Heart right ventricle (tissue), 16 donors: Measurements from ENCODE around the gene TRAPPC10. TPM values are rescaled to one million over a fixed set of nuclear protein-coding genes. Genes with fewer than 3 reads are reported as not detected.

Experiments used
- ATAC-seq, 8 donors: fragments of 200-7000 bp; cut with Tn5 transposase; one replicate each; pipeline ENCODE4 v1.9.1; 2020; ENCODE audit warnings: mild to moderate bottlenecking in 8 of 8, moderate library complexity in 8 of 8, moderate number of reproducible peaks in 1 of 8
- DNase-seq, 2 donors: peaks; one replicate each; pipeline ENCODE4 v3.0.0-alpha.2; 2020
- H3K27ac ChIP-seq, 10 donors: fragments of 200-600 bp; sonication (generic) in 2 of 10; one replicate each; pipeline versions ENCODE4 v1.5.0 to v1.8.0; 2020 to 2022; ENCODE audit warnings: mild to moderate bottlenecking in 3 of 10
- H3K27me3 ChIP-seq, 7 donors: fragments of 200-600 bp; one replicate each; pipeline ENCODE4 v1.8.0; 2021 to 2022; ENCODE audit warnings: mild to moderate bottlenecking in 2 of 7
- H3K36me3 ChIP-seq, 9 donors: fragments of 200-600 bp; sonication (generic) in 1 of 9; one replicate each; pipeline versions ENCODE4 v1.5.0 to v1.8.0; 2020 to 2022; ENCODE audit warnings: mild to moderate bottlenecking in 2 of 9
- H3K4me1 ChIP-seq, 9 donors: fragments of 200-600 bp; sonication (generic) in 1 of 9; one replicate each; pipeline versions ENCODE4 v1.5.0 to v1.8.0; 2020 to 2022; ENCODE audit warnings: mild to moderate bottlenecking in 4 of 9
- H3K4me3 ChIP-seq, 10 donors: fragments of 200-600 bp; sonication (generic) in 2 of 10; one replicate each; pipeline versions ENCODE4 v1.5.0 to v1.8.0; 2020 to 2022; ENCODE audit warnings: mild to moderate bottlenecking in 7 of 10, moderate library complexity in 2 of 10
- H3K9me3 ChIP-seq, 11 donors: fragments of 200-600 bp in 10 of 11; sonication (generic) in 2 of 11; one replicate each; pipeline versions ENCODE4 v1.5.0 to v1.8.0; 2013 to 2022; ENCODE audit warnings: mild to moderate bottlenecking in 2 of 11, control low read depth in 1 of 11, moderate library complexity in 1 of 11
- WGBS, 2 donors: extraction: QIAGEN DNeasy Blood & Tissue Kit; methylation state at CpG; one replicate each; pipeline ENCODE4 v1.1.7; 2013; ENCODE audit warnings: inconsistent platforms in 1 of 2; 5-methylcytosine and 5-hydroxymethylcytosine counted together
- intact Hi-C, 10 donors: fragments of 100-400 bp; cut with DNase I; formaldehyde crosslinking; loops; one replicate each; pipeline versions ENCODE4 v1.11.1 to v1.14.2; 2022
- polyA plus RNA-seq, 2 donors: library from polyadenylated mRNA; stranded (reverse); fragments of 200-250 nt; gene quantifications; one replicate each; pipeline ENCODE4 v1.2.3, GENCODE V29; 2013
- total RNA-seq, 10 donors: library from RNA; stranded (reverse); fragmentation: NEBNext Ultra II Directional in 3 of 10; extraction: Animal tissue kit (Norgen Biotek cat#: 25700) in 3 of 10; gene quantifications; one replicate each; pipeline versions ENCODE4 v1.2.1 to v1.2.4, GENCODE V29; 2021 to 2023
- TF ChIP-seq, protein P1 (sequence below), 9 donors: fragments of 200-600 bp; sonication (generic) in 2 of 9; IDR thresholded peaks; one replicate each; pipeline versions ENCODE4 v1.5.0 to v1.8.0; 2021 to 2022; ENCODE audit warnings: antibody characterized with exemption in 9 of 9, mild to moderate bottlenecking in 5 of 9, moderate library complexity in 1 of 9
- donor health status: Arrhythmogenic right ventricular cardiomyopathy.
- donor health status: ischemic (EF 13 %, LVEDD 7.1; RV severe dilation, severe dysfunction).
- donor health status: healthy with polysubstance abuse.
- donor health status: DM: no; HTN: yes; CAD: no.
- donor health status: DM: no; HTN: no; CAD: no.
- donor health status: ischemic (EF 25% LVEDD 6.9; RV normal size, moderate dysfunction).
- donor health status: ischemic (EF 25% LVEDD 5.7; RV mildly dilated, moderate dysfunction).
- donor health status: healthy.
- donor health status: DM: yes; HTN: yes; CAD: no.
- donor health status: Ischemic cardiomyopathy.
- donor health status: ischemic (EF 35%, LVEDD 5.7; RV mildly dilated, moderate dysfunction).
- donor health status: nonischemic (EF 11% LVEDD 7.7; RV severe dilation, severe dysfunction).
- donor health status: DM: yes; HTN: yes; CAD: no.
- donor health status: PGD.
- donor health status: ischemic (EF 29% LVEDD 5.4; RV normal size, mild dysfunction).
- donor health status: nonischemic (EF 23%, LVEDD 6.1; RV moderate dilation, normal function).

TRAPPC10 gene
- total and polyA plus RNA-seq, 12 donors = 4.7 to 26.2 (median 19.4) TPM

DNA sequence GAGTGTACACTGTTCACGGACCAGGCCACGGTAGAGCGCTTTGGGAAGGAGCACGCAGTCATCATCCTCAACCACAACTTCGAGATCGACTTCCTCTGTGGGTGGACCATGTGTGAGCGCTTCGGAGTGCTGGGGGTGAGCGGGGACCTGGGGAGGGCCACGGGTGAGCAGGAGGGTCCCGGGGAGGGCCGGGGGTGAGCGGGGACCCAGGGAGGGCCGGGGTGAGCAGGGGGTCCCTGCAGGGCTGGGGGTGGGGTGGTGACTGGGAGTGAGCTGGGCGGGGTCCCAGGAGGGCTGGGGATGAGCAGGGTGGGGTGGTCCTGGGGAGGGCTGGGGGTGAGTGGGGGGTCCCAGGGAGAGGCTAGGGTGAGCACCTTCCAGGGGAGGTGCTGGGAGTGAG is 44.1 kb upstream of the TRAPPC10 start:
- H3K27me3 ChIP-seq = no peaks in the 10 kb centered on the region
- TF ChIP-seq, protein P1, sequence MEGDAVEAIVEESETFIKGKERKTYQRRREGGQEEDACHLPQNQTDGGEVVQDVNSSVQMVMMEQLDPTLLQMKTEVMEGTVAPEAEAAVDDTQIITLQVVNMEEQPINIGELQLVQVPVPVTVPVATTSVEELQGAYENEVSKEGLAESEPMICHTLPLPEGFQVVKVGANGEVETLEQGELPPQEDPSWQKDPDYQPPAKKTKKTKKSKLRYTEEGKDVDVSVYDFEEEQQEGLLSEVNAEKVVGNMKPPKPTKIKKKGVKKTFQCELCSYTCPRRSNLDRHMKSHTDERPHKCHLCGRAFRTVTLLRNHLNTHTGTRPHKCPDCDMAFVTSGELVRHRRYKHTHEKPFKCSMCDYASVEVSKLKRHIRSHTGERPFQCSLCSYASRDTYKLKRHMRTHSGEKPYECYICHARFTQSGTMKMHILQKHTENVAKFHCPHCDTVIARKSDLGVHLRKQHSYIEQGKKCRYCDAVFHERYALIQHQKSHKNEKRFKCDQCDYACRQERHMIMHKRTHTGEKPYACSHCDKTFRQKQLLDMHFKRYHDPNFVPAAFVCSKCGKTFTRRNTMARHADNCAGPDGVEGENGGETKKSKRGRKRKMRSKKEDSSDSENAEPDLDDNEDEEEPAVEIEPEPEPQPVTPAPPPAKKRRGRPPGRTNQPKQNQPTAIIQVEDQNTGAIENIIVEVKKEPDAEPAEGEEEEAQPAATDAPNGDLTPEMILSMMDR (IDR thresholded peaks at IDR 0.05) = no peak
- no peaks in the 10 kb centered on the region for H3K9me3 ChIP-seq
- peaks cover 0 to 82% (median 24%) of the 10 kb centered on the region in 9 donors for H3K36me3 ChIP-seq
- H3K4me3 ChIP-seq = no peak overlapping the region
- intact Hi-C loops = no loop called here
- DNase-seq = no peak
- no peak for ATAC-seq
- H3K27ac ChIP-seq = no peak overlapping the region
- WGBS, 2 donors = 92% methylated on average over 15 of the region's 15 CpGs
- H3K4me1 ChIP-seq = peaks cover 0 to 6% (median 0%) of the 10 kb centered on the region in 9 donors

DNA sequence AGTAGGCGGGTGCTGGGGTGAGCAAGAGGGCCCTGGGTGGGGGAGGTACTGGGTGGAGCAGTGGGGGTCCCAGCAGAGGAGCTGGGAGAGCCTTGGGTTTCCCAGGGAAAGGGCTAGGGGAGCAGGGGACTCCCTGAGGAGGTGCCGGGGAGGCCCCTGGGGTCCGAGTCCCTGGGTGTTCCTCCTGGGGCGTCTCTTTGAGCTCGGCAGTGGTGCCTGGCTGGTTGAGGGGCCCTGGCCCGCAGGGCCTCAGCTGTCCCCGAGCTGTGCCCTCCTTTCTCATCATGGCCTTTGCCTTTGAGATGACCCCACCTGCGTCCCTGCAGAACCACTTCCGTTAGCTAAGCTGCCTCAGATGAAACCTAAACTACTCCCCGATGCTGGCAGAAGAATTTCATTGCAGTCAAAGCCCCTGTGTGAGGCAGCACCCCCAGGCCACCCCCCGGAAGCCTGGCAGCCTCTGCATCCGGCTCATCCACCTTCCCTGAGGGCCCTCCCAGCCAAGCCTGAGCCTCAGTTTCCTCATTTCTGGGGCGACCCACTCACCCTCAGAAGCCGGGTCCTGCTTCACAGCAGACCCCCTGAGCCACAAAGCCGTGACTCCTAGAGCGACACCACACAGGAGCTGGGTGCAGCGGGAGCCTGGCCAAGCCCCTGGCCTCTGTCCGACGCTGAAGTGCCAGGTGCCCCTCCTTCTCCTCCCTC is 43.5 kb upstream of the TRAPPC10 start:
- no peak for DNase-seq

GRCh38 chr21:43969115-43969444 is 43.0 kb upstream of the TRAPPC10 start:
- no peak for DNase-seq
- 92 to 94% methylated on average over 17 of the region's 17 CpGs for WGBS, 2 donors
- TF ChIP-seq, protein P1 (IDR thresholded peaks at IDR 0.05) = no peak
- ATAC-seq = no peak
- intact Hi-C loops = no loop called here
- Histone ChIP-seq H3K27me3 (no peaks in the 10 kb centered on the region), H3K27ac (no peak overlapping the region), H3K36me3 (peaks cover 0 to 90% (median 24%) of the 10 kb centered on the region in 9 donors), H3K4me3 (no peak overlapping the region), H3K9me3 (no peaks in the 10 kb centered on the region), H3K4me1 (peaks cover 0 to 8% (median 0%) of the 10 kb centered on the region in 9 donors)

More for the DNA sequence above, 43.5 kb upstream of the TRAPPC10 start:
- TF ChIP-seq, protein P1 (IDR thresholded peaks at IDR 0.05) = no peak
- H3K4me3 ChIP-seq = no peak overlapping the region
- H3K27ac ChIP-seq = no peak overlapping the region
- ATAC-seq = no peak
- peaks cover 0 to 85% (median 24%) of the 10 kb centered on the region in 9 donors for H3K36me3 ChIP-seq
- no peaks in the 10 kb centered on the region for H3K9me3 ChIP-seq
- peaks cover 0 to 6% (median 0%) of the 10 kb centered on the region in 9 donors for H3K4me1 ChIP-seq
- H3K27me3 ChIP-seq = no peaks in the 10 kb centered on the region
- WGBS, 2 donors = 92 to 94% methylated on average over 19 of the region's 19 CpGs
- intact Hi-C loops = no loop called here

DNA sequence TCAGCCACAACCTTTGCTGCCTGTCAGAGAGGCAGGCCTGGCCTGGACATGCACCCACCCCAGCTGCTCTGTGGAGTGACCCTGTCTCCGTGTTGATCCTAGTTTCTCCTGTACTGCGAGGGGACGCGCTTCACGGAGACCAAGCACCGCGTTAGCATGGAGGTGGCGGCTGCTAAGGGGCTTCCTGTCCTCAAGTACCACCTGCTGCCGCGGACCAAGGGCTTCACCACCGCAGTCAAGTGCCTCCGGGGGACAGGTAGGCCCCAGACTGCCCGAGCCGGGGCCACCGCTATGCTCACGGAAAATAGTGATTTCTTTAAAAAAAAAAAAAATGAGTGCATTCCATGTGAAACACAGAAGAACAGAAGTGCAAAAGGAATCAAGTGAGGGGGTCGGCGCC is 41.6 kb upstream of the TRAPPC10 start:
- H3K36me3 ChIP-seq = peaks cover 0 to 79% (median 24%) of the 10 kb centered on the region in 9 donors
- no peak overlapping the region for H3K27ac ChIP-seq

More for the DNA sequence above, 41.6 kb upstream of the TRAPPC10 start:
- peaks cover 0 to 12% (median 0%) of the 10 kb centered on the region in 9 donors for H3K4me1 ChIP-seq
- TF ChIP-seq, protein P1 (IDR thresholded peaks at IDR 0.05) = no peak
- no peaks in the 10 kb centered on the region for H3K27me3 ChIP-seq
- WGBS, 2 donors = 95 to 97% methylated on average over 18 of the region's 18 CpGs
- ATAC-seq (no peak), DNase-seq (no peak)
- intact Hi-C loops = no loop called here
- no peaks in the 10 kb centered on the region for H3K9me3 ChIP-seq
- H3K4me3 ChIP-seq = no peak overlapping the region
